Measurements from ENCODE around the gene RDH16. TPM values are rescaled to one million over a fixed set of nuclear protein-coding genes. Genes with fewer than 3 reads are reported as not detected.
"Not testable (repeated sequence)": the region's sequence is repeated elsewhere in the genome, so short reads cannot be mapped to it uniquely, and the experiment has no call there.

The RDH16 gene
- total and polyA plus RNA-seq, 7 donors: under 0.01 to 1.1 (median 0.27) TPM; not detected in 2

- intact Hi-C loops (cut with DNase I): no loop called here
- WGBS, 2 donors: 67 to 88% methylated on average over 1 of the region's 1 CpG
- no peaks in the 10 kb centered on the region for H3K36me3 ChIP-seq
- no peaks in the 10 kb centered on the region for H3K9me3 ChIP-seq
- no peak overlapping the region for H3K27ac ChIP-seq
- no peak overlapping the region for H3K4me3 ChIP-seq
- TF ChIP-seq CTCF (IDR thresholded peaks at IDR 0.05): no peak
- DNase-seq: no peak
- H3K27me3 ChIP-seq: no peaks in the 10 kb centered on the region
- no peaks in the 10 kb centered on the region for H3K4me1 ChIP-seq
Measured at GRCh38 chr12:56921346-56921745, 36.1 kb downstream of the RDH16 start.

DNA sequence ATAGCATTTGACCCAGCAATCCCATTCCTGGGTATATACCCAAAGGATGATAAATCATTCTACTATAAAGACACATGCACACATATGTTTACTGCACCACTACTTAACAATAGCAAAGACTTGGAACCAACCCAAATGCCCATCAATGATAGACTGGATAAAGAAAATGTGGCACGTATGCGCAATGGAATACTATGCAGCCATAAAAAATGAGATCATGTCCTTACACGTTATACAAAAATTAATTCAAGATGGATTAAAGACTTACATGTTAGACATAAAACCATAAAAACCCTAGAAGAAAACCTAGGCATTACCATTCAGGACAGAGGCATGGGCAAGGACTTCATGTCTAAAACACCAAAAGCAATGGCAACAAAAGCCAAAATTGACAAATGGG is 39.3 kb downstream of the RDH16 start:
- DNase-seq; H3K27ac ChIP-seq; H3K9me3 ChIP-seq; H3K36me3 ChIP-seq; H3K4me3 ChIP-seq; H3K27me3 ChIP-seq; intact Hi-C loops (cut with DNase I); H3K4me1 ChIP-seq: not testable (repeated sequence)
- WGBS, 2 donors: 91 to 94% methylated on average over 3 of the region's 3 CpGs

DNA sequence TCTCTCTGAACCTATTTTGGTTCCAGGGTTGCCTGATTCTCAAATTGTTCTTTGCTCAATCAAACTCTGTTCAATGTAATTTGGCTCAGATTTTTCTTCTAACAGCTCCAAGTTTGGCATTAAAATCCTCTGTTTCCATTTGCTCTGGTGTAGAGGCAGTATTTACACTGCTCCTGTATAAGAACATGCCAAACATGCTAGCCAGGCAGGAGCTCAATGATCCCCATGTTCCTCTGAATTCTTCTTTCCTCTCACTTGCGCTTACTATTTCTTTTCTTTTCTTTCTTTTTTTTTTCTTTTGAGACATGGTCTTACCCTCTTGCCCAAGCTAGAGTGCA is 40.4 kb downstream of the RDH16 start:
- Histone ChIP-seq H3K27me3 (no peaks in the 10 kb centered on the region), H3K36me3 (no peaks in the 10 kb centered on the region), H3K27ac (no peak overlapping the region), H3K4me1 (no peaks in the 10 kb centered on the region), H3K4me3 (no peak overlapping the region), H3K9me3 (no peaks in the 10 kb centered on the region)
- no peak for DNase-seq
- TF ChIP-seq EP300 (IDR thresholded peaks at IDR 0.05) (no peak), POLR2AphosphoS5 (IDR thresholded peaks at IDR 0.05) (no peak), POLR2A (IDR thresholded peaks at IDR 0.05) (no peak), CTCF (IDR thresholded peaks at IDR 0.05) (no peak)
- WGBS, 2 donors: 97% methylated on average over 1 of the region's 1 CpG
- intact Hi-C loops (cut with DNase I): no loop called here

DNA sequence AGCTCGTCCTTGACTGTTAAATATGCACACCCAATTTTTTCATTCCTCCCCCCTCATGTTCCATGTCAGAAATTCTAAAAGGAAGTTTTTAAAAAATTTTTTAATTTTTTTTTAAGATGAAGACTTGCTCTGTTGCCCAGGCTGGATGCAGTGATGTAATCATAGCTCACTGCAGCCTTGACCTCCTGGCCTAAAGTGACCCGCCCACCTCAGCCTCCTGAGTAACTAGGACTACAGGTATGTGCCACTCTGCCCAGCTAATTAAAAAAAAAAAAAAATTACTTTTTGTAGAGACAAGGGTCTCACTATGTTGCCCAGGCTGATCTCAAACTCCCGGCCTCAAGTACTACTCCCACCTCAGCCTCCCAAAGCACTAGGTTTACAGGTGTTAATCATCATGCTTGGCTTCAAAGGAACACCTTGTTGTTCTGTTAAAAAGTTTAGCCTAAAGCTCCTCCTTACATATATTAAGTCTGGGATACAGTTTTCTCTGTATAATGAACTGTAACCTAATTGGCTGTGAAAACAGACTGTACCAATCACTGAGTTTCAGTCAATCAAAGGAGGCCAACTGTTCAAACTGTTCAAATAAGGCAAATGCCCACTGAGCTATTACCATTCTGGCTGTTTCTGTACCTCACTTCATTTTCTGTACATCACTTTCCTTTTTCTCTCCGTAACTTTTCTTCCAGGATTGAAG is 41.0 kb downstream of the RDH16 start:
- Histone ChIP-seq H3K4me3 (no peak overlapping the region), H3K36me3 (no peaks in the 10 kb centered on the region), H3K27ac (no peak overlapping the region), H3K9me3 (no peaks in the 10 kb centered on the region), H3K4me1 (no peaks in the 10 kb centered on the region), H3K27me3 (no peaks in the 10 kb centered on the region)
- intact Hi-C loops (cut with DNase I): no loop called here
- DNase-seq: no peak
- WGBS, 2 donors: 83 to 88% methylated on average over 4 of the region's 4 CpGs
- no peak for TF ChIP-seq POLR2AphosphoS5 (IDR thresholded peaks at IDR 0.05)
- TF ChIP-seq POLR2A (IDR thresholded peaks at IDR 0.05): no peak
- TF ChIP-seq EP300 (IDR thresholded peaks at IDR 0.05): no peak
- no peak for TF ChIP-seq CTCF (IDR thresholded peaks at IDR 0.05)

- no peak for DNase-seq
- intact Hi-C loops (cut with DNase I): no loop called here
- TF ChIP-seq POLR2A (IDR thresholded peaks at IDR 0.05) (no peak), EP300 (IDR thresholded peaks at IDR 0.05) (no peak), POLR2AphosphoS5 (IDR thresholded peaks at IDR 0.05) (no peak), CTCF (IDR thresholded peaks at IDR 0.05) (no peak)
- 86 to 90% methylated on average over 3 of the region's 3 CpGs for WGBS, 2 donors
- H3K36me3 ChIP-seq: no peaks in the 10 kb centered on the region
- no peaks in the 10 kb centered on the region for H3K27me3 ChIP-seq
- no peak overlapping the region for H3K27ac ChIP-seq
- no peaks in the 10 kb centered on the region for H3K4me1 ChIP-seq
- no peak overlapping the region for H3K4me3 ChIP-seq
- H3K9me3 ChIP-seq: peaks cover 0 to 6% (median 0%) of the 10 kb centered on the region in 4 donors
Measured at GRCh38 chr12:56914724-56915123, 42.7 kb downstream of the RDH16 start.
